Activated gamma-delta T cell treated with Interleukin-2 at 50 U/mL for 16 hours (primary cell): ENCODE results near the gene GABPB1.
"Not testable (repeated sequence)": the region's sequence is repeated elsewhere in the genome, so short reads cannot be mapped to it uniquely, and the experiment has no call there.

Source experiments
- DNase-seq: peaks from one replicate; pipeline ENCODE4 v3.0.0-alpha.2; 2020

GABPB1 gene

GRCh38 chr15:50354838-50355618, at the start of gene GABPB1:
Gene GABPB1 (minus strand): TSS chr15:50355198. CDS start chr15:50309798, 45,400 bp downstream.
- peak; percentile 83 for DNase-seq

DNA sequence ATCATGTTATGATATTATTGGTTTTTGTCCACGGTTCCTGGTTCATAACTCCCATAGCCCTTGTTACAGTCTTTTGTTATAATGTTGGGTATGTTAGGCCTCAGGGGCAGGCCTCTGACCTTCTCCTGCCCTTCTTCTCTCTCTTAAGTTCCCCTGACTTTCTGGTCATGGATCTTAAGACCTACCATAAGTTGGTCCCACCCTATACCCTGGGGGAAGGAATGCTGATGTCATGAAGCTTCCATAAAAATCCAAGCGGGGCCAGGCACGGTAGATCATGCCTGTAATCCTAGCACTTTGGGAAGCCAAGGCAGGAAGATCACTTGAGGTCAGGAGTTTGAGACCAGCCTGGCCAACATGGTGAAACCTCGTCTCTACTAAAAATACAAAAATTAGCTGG, 36.6 kb upstream of the GABPB1 start:
- not testable (repeated sequence) for DNase-seq

- no peak for DNase-seq
These were observed 35.7 kb upstream of the GABPB1 start for GRCh38 chr15:50390554-50391264.

DNA sequence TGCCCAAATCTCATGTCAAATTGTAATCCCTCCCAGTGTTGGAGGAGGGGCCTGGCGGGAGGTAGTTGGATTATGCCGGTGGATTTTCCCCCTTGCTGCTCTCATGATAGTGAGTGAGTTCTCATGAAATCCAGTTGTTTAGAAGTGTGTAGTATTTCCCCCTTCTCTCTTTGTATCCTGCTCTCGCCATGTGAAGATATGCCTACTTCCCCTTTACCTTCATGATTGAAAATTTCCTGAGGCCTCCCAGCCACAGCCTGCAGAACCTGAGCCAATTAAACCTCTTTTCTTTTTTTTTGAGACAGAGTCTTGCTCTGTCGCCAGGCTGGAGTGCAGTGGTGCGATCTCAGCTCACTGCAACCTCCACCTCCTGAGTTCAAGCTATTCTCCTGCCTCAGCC, 27.4 kb upstream of the GABPB1 start:
- not testable (repeated sequence) for DNase-seq

- no peak for DNase-seq
These were observed 26.4 kb upstream of the GABPB1 start for GRCh38 chr15:50381438-50381837.

GRCh38 chr15:50380089-50380488, 25.1 kb upstream of the GABPB1 start:
- no peak for DNase-seq

DNA sequence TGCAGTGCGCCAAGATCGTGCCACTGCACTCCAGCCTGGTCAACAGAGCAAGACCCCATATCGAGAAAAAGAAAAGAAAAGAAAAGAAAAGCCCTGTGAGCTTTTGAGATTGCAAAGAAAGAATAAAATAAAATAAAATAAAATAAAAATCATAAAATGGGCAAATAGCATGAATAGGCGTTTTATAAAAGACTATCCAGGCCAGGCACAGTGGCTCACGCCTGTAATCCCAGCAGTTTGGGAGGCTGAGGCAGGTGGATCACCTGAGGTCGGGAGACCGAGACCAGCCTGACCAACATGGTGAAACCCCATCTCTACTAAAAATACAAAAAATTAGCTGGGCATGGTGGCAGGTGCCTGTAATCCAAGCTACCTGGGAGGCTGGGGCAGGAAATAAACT, 24.4 kb upstream of the GABPB1 start:
- not testable (repeated sequence) for DNase-seq

- DNase-seq: no peak
These were observed 23.8 kb upstream of the GABPB1 start for GRCh38 chr15:50378776-50379175.

- no peak for DNase-seq
These were observed 23.1 kb upstream of the GABPB1 start for GRCh38 chr15:50377867-50378751.

DNA sequence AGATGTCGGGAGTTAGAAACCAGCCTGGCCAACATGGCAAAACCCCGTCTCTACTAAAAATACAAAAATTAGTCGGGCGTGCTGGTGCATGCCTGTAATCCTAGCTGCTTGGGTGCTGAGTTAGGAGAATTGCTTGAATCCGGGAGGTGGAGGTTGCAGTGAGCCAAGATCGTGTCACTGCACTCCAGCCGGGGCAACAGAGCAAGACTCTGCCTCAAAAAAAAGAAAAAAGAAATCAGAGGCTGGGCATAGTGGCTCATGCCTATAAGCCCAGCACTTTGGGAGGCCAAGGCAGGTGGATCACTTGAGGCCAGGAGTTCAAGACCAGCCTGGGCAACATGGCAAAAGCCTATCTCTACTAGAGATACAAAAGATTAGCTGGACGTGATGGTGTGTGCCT, 14.6 kb upstream of the GABPB1 start:
- not testable (repeated sequence) for DNase-seq

GRCh38 chr15:50365971-50366370, 11.0 kb upstream of the GABPB1 start:
- no peak for DNase-seq

GRCh38 chr15:50365570-50365969, 10.6 kb upstream of the GABPB1 start:
- DNase-seq: no peak

DNA sequence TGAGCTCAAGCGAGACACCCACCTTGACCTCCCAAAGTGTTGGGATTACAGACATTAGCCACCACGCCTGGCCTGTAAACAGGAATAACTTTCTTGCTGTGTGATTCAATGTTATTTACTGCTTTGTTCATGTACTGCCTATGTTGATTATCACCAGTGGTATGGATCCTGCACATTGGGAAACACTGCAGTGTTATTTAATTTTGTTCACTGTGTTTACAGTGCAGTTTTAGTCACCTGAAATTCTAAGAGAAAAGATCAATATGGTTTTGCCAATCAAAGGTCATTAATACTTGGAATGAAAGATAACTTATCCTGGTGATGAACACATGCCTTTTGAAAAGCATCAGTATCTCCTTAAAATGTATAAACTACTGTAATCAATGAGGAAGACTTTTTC, 8.6 kb upstream of the GABPB1 start:
- no peak for DNase-seq

DNA sequence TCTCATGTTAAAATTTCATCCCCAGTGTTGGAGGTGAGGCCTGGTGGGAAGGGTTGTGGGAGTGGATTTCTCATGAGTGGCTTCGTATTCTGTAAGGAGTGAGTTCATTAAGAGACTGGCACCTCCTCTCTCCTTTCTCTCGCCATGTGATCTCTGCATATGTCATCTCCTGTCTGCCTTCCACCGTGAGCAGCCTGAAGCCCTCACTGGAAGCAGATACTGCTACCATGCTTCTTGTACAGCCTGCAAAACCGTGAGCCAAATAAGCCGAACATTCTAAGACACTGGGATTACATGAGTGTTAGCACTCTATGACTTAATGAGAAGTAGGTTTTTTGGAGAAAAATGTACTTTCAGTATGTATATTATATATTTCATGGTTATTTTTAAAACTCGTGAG, 6.8 kb upstream of the GABPB1 start:
- DNase-seq: no peak

DNA sequence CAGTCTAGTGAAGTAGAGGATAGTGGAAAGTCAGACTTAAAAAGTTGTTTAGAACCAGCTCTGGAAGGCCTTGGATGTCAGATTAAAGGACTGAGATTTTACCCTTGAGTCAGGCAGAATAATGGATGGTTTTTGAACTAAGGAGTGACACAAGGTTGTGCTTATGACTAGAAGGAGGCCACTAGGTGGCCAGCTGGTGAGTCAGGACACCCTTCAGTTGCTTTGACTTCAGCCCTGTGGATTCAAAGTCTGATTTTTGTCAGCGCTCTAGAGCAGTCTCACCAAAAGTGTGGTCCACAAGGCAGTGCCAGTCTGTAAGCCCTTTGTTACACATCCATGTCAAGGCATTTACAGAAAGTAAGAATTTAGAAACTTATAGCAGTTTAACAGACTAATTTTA, 3.8 kb upstream of the GABPB1 start:
- DNase-seq: peak; percentile 4

DNA sequence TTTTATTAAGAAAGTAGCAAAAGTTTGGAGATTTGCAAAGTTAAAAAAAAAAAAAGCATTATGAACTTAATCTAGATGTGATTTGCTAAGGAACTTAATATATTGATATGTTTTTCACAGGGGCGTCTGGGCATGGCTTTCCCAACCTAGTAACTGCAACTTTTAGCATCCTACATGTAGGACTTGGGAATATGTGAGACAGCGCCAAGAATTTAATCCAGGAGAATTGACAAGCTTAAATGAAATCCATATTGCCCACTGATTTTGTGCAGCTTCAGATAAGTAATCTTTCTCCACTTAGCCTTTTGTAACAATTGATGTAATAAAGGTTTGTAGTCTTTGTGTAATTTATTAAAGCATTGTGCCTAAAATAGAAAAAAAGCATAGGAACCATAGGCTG, 982 bp upstream of the GABPB1 start:
- no peak for DNase-seq

- DNase-seq: no peak
These were observed 564 bp upstream of the GABPB1 start for GRCh38 chr15:50355619-50355905.

DNA sequence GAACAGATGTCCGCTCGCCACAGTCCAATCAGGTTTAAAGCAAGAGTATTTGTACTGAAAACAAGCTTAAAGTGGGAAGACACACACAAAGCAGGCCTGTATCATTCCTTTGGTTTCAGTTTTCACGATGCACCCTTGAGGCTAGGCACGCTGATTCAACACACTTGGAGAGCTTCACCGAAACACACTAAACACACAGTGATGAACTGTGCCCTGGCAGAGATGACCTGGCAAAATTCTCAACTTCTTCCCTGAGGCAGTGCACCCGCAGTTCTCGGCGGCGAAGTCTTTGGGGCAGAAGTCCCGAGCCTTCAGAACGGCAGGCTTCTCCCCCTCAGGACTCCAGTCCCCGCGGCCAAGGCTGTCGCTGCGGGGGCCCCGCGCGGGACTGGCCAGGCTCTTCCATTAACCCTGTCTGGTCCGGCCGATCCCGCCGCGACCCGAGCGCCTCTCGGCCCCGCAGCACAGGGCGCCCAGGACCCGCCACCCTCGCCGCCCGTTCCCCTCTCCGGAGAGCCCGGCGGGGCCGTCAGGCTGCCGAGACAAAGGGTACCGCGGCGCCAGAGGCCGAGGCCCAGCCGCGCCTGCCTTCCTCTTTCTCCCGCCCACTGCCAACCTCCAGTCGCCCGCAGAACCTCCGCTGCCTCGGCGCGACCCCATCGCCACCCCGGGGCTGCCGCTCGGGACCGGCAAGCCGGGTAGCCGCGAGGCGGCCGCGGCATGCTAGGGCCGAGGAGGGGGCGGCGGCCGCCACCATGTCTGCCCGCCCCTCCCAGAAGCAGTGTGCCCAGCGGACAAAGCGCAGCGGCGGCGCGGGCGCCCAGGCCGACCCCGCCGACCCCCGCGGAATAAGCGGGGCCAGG, 792 bp downstream of the GABPB1 start:
- peak; percentile 38 for DNase-seq

- DNase-seq: no peak
These were observed 1.6 kb downstream of the GABPB1 start for GRCh38 chr15:50353251-50353974.

DNA sequence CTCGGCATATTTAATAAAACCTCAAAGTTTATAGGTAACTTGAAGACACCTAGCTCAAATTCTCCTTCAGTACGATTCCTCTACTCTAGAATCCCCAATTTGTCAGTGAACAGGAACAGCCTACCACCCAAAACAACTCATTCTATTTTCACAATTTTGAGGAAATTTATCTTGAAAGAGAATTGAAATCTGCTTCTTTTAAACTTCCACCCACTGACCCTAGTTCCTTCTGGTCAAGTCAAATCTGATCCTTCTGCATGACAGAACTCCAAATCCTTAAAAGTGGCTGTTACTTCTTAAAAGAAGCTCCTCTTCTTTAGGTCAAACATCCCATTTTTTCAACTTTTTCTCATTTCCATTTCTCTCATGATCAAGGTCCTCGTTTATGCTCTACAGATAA, 4.4 kb downstream of the GABPB1 start:
- DNase-seq: no peak

- no peak for DNase-seq
These were observed 9.7 kb downstream of the GABPB1 start for GRCh38 chr15:50345298-50345697.

- DNase-seq: no peak
These were observed 11.0 kb downstream of the GABPB1 start for GRCh38 chr15:50344006-50344464.
